Endothelial cell (in vitro differentiated cells): Measurements from ENCODE around the gene MAPKAP1. TPM values are rescaled to one million over a fixed set of nuclear protein-coding genes. Genes with fewer than 3 reads are reported as not detected.

ENCODE experiments used
- DNase-seq: peaks from one replicate; pipeline ENCODE4 v3.0.0; 2021; ENCODE audit warnings: low spot score
- H3K27ac Mint-ChIP-seq: one replicate; pipeline ENCODE4 v1.8.0; 2021; ENCODE audit warnings: mixed read lengths, inconsistent platforms; ENCODE audit not compliant: unreplicated experiment
- H3K27me3 Mint-ChIP-seq: one replicate; pipeline ENCODE4 v1.8.0; 2021; ENCODE audit warnings: mild to moderate bottlenecking, moderate library complexity, mixed read lengths, inconsistent platforms; ENCODE audit not compliant: unreplicated experiment
- H3K36me3 Mint-ChIP-seq: one replicate; pipeline ENCODE4 v1.8.0; 2021; ENCODE audit warnings: mild to moderate bottlenecking, low read depth, mixed read lengths, inconsistent platforms; ENCODE audit not compliant: unreplicated experiment
- H3K4me1 Mint-ChIP-seq: one replicate; pipeline ENCODE4 v1.8.0; 2021; ENCODE audit warnings: mild to moderate bottlenecking, mixed read lengths, inconsistent platforms; ENCODE audit not compliant: unreplicated experiment
- H3K4me3 Mint-ChIP-seq: one replicate; pipeline ENCODE4 v1.8.0; 2021; ENCODE audit warnings: mild to moderate bottlenecking, mixed read lengths, inconsistent platforms; ENCODE audit not compliant: unreplicated experiment
- H3K9me3 Mint-ChIP-seq: one replicate; pipeline ENCODE4 v1.8.0; 2021; ENCODE audit warnings: mixed read lengths, inconsistent platforms; ENCODE audit not compliant: unreplicated experiment
- CTCF ChIP-seq: fragments of 200-600 bp; sonication (generic); IDR thresholded peaks from one replicate; pipeline ENCODE4 v1.5.0; 2021; ENCODE audit warnings: antibody characterized with exemption; ENCODE audit not compliant: unreplicated experiment
- total RNA-seq: library from RNA; stranded (reverse); fragmentation: NEBNext Ultra II Directional; extraction: Animal tissue kit (Norgen Biotek cat#: 25700); gene quantifications from one replicate; pipeline ENCODE4 v1.2.1, GENCODE V29; 2021; ENCODE audit not compliant: unreplicated experiment

MAPKAP1 gene
- total RNA-seq, 1 donor from 2014 or later: 74.6 TPM

- Mint-ChIP-seq H3K36me3 (no peaks in the 10 kb centered on the region), H3K4me1 (no peaks in the 10 kb centered on the region), H3K27me3 (peaks cover 6% of the 10 kb centered on the region), H3K4me3 (no peak overlapping the region), H3K9me3 (no peaks in the 10 kb centered on the region), H3K27ac (no peak overlapping the region)
- no peak for DNase-seq
- TF ChIP-seq CTCF: no peak
These were observed 291.2 kb downstream of the MAPKAP1 start for GRCh38 chr9:125415583-125416460.

DNA sequence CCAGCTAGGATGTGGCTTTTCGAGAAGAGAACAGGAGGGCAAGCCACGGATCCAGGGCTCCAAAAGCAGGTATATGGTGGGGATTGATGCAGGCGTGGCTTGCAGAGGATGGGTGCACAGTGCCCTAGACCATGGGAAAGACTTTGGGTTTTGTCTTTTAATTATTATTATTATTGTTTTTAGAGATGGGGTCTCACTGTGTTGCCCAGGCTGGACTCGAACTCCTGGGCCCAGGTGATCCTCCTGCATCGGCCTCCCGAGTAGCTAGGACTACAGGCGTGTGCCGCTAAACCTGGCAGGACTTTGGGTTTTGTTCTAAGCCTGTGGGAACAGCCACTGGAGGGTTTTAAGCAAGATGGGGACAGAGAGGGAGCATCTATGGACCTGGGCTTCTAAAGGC lies 293.4 kb downstream of the MAPKAP1 start:
- H3K9me3 Mint-ChIP-seq: no peaks in the 10 kb centered on the region

GRCh38 chr9:125412166-125412565 lies 294.8 kb downstream of the MAPKAP1 start:
- Mint-ChIP-seq H3K27ac (no peak overlapping the region), H3K27me3 (peaks cover 10% of the 10 kb centered on the region), H3K4me1 (peaks cover 13% of the 10 kb centered on the region), H3K36me3 (peaks cover 10% of the 10 kb centered on the region), H3K4me3 (no peak overlapping the region), H3K9me3 (no peaks in the 10 kb centered on the region)
- no peak for DNase-seq
- no peak for TF ChIP-seq CTCF

More for the DNA sequence above, 293.4 kb downstream of the MAPKAP1 start:
- no peak for DNase-seq
- Mint-ChIP-seq H3K4me3 (no peak overlapping the region), H3K27me3 (peaks cover 6% of the 10 kb centered on the region), H3K27ac (no peak overlapping the region), H3K4me1 (peaks cover 8% of the 10 kb centered on the region), H3K36me3 (peaks cover 7% of the 10 kb centered on the region)
- TF ChIP-seq CTCF: no peak

- Mint-ChIP-seq H3K27ac (no peak overlapping the region), H3K36me3 (peaks cover 10% of the 10 kb centered on the region), H3K9me3 (no peaks in the 10 kb centered on the region), H3K4me1 (peaks cover 13% of the 10 kb centered on the region), H3K27me3 (peaks cover 15% of the 10 kb centered on the region), H3K4me3 (no peak overlapping the region)
- TF ChIP-seq CTCF: no peak
- DNase-seq: no peak
These were observed 295.7 kb downstream of the MAPKAP1 start for GRCh38 chr9:125411171-125411756.

- no peak for DNase-seq
- H3K27me3 Mint-ChIP-seq: peaks cover 17% of the 10 kb centered on the region
- no peak overlapping the region for H3K27ac Mint-ChIP-seq
- H3K4me1 Mint-ChIP-seq: peaks cover 13% of the 10 kb centered on the region
- H3K9me3 Mint-ChIP-seq: no peaks in the 10 kb centered on the region
- H3K4me3 Mint-ChIP-seq: no peak overlapping the region
- no peak for TF ChIP-seq CTCF
- peaks cover 10% of the 10 kb centered on the region for H3K36me3 Mint-ChIP-seq
These were observed 296.5 kb downstream of the MAPKAP1 start for GRCh38 chr9:125410522-125410894.
